Measurements from ENCODE around the gene KIAA2012.

Gene KIAA2012

GRCh38 chr2:202154613-202155012 lies 81.6 kb downstream of the KIAA2012 start:
- no peak for DNase-seq
- H3K27me3 Mint-ChIP-seq: peaks cover 20% of the 10 kb centered on the region
- no peaks in the 10 kb centered on the region for H3K9me3 Mint-ChIP-seq
- H3K4me1 Mint-ChIP-seq (ENCODE audit: low read depth): no peaks in the 10 kb centered on the region
- H3K4me3 Mint-ChIP-seq: no peak overlapping the region
- no peaks in the 10 kb centered on the region for H3K36me3 Mint-ChIP-seq (ENCODE audit: low read depth)
- no peak overlapping the region for H3K27ac Mint-ChIP-seq

- H3K4me1 Mint-ChIP-seq (ENCODE audit: low read depth): peaks cover 13% of the 10 kb centered on the region
- DNase-seq: no peak
- H3K4me3 Mint-ChIP-seq: no peak overlapping the region
- peaks cover 20% of the 10 kb centered on the region for H3K27me3 Mint-ChIP-seq
- H3K36me3 Mint-ChIP-seq (ENCODE audit: low read depth): no peaks in the 10 kb centered on the region
- no peak overlapping the region for H3K27ac Mint-ChIP-seq
- H3K9me3 Mint-ChIP-seq: no peaks in the 10 kb centered on the region
These were observed 84.3 kb downstream of the KIAA2012 start for GRCh38 chr2:202157211-202157990.

DNA sequence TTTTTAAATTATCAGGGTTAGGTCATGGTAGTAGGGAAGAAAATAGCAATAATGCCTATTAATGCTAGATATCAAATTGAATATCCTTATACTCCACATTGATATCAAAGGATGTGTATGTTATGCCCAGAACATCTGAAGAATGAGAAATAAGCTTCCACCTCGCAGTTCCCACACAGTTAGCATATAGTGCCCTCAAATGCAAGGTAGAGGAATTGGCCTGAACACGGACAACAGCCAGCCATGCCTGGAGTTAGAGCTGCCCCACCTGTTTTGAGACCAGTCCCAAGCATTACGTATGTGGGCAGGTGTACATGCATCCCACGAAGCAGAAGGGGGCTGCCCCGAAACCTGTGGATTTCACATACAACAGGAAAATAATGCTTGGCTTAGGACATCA lies 85.7 kb downstream of the KIAA2012 start:
- H3K36me3 Mint-ChIP-seq (ENCODE audit: low read depth): no peaks in the 10 kb centered on the region
- no peaks in the 10 kb centered on the region for H3K9me3 Mint-ChIP-seq
- no peak for DNase-seq
- H3K27ac Mint-ChIP-seq: no peak overlapping the region
- H3K4me1 Mint-ChIP-seq (ENCODE audit: low read depth): peaks cover 13% of the 10 kb centered on the region
- H3K4me3 Mint-ChIP-seq: no peak overlapping the region
- H3K27me3 Mint-ChIP-seq: peaks cover 17% of the 10 kb centered on the region

- Mint-ChIP-seq H3K4me1 (ENCODE audit: low read depth) (peaks cover 13% of the 10 kb centered on the region), H3K4me3 (no peak overlapping the region), H3K27ac (no peak overlapping the region), H3K9me3 (no peaks in the 10 kb centered on the region), H3K36me3 (ENCODE audit: low read depth) (no peaks in the 10 kb centered on the region), H3K27me3 (peaks cover 11% of the 10 kb centered on the region)
- DNase-seq: no peak
These were observed 88.2 kb downstream of the KIAA2012 start for GRCh38 chr2:202161151-202161835.

DNA sequence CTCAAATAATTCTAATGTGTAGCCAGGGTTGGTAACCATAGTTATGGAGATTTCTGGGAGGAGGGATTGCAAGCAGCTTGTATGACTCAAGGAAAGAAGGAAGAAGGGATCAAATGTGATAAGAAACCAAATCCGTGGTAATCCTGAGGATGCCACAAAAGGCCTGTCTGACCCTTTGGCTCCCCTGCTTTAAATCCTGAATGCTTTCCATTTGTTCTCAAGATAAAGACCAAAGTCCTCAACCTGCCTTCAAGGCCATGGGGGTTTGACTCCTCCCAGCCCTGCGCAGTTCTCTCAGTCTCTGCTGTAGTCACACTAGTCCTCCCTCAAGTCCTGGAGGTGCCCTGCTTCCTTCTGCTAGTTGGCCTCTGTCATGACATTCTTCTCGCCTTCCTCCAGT lies 91.4 kb downstream of the KIAA2012 start:
- Mint-ChIP-seq H3K9me3 (no peaks in the 10 kb centered on the region), H3K27ac (no peak overlapping the region), H3K36me3 (ENCODE audit: low read depth) (no peaks in the 10 kb centered on the region), H3K4me1 (ENCODE audit: low read depth) (peaks cover 22% of the 10 kb centered on the region), H3K4me3 (no peak overlapping the region), H3K27me3 (peaks cover 2% of the 10 kb centered on the region)
- DNase-seq: no peak

DNA sequence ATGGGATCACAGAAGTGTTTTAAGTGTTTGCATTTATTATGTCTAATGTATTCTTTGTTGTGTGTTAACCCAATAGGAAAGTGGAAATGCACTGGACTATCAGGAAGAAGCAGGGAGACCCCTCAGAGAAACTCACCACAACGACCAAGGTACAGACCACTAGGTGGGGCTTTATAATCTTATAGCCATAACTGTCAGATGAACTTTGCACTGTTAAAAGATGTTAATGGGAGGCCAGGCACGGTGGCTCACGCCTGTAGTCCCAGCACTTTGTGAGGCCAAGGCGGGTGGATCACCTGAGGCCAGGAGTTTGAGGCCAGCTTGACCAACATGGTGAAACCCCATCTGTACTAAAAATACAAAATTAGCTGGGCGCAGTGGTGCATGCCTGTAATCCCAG lies 92.2 kb downstream of the KIAA2012 start:
- no peak overlapping the region for H3K27ac Mint-ChIP-seq
- H3K9me3 Mint-ChIP-seq: no peaks in the 10 kb centered on the region
- H3K27me3 Mint-ChIP-seq: peaks cover 10% of the 10 kb centered on the region
- no peak for DNase-seq
- no peaks in the 10 kb centered on the region for H3K36me3 Mint-ChIP-seq (ENCODE audit: low read depth)
- peaks cover 21% of the 10 kb centered on the region for H3K4me1 Mint-ChIP-seq (ENCODE audit: low read depth)
- no peak overlapping the region for H3K4me3 Mint-ChIP-seq

DNA sequence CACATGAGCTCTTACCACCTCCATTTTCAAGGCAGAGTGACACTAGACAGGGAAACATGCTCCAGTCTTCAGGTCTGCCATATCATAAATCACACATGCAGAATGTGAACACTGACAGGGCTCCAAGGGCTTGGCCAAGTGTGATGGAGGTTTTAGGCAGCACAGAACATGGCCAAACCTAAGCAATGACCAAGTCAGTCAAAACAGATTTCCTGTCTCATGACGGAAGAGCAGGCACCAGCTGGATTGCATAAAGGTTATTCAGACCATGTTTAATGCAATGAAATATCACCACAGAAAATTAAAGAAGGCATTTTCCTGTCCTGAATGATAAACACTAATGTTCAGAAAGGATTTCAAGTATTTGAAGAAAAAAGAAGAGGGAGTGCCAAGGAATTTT lies 92.9 kb downstream of the KIAA2012 start:
- peaks cover 17% of the 10 kb centered on the region for H3K27me3 Mint-ChIP-seq
- H3K4me1 Mint-ChIP-seq (ENCODE audit: low read depth): peaks cover 17% of the 10 kb centered on the region
- no peak for DNase-seq
- H3K36me3 Mint-ChIP-seq (ENCODE audit: low read depth): no peaks in the 10 kb centered on the region
- H3K9me3 Mint-ChIP-seq: no peaks in the 10 kb centered on the region
- H3K27ac Mint-ChIP-seq: peak overlapping the region; percentile 3
- H3K4me3 Mint-ChIP-seq: no peak overlapping the region

DNA sequence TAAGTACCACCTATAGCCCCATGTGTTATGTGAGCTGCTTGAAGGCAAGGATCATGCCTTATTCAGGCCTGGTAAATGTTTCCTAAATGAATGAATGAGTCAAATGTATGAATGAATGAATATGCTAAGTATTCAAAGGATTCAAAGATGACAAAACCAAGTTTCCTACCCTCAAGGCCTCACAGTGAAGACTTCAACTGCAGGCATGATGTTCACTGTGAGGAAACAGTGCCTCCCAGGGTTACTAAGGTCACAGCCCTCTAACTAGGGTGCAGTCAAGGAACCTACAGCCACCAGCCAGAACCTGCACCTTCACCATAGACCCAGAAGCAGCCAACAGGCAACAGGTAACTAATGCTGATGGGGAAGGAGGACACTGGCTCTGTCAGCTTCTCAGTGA lies 96.1 kb downstream of the KIAA2012 start:
- H3K27me3 Mint-ChIP-seq: peaks cover 19% of the 10 kb centered on the region
- no peak overlapping the region for H3K27ac Mint-ChIP-seq
- H3K4me3 Mint-ChIP-seq: no peak overlapping the region
- H3K36me3 Mint-ChIP-seq (ENCODE audit: low read depth): no peaks in the 10 kb centered on the region
- peaks cover 28% of the 10 kb centered on the region for H3K4me1 Mint-ChIP-seq (ENCODE audit: low read depth)
- DNase-seq: no peak
- H3K9me3 Mint-ChIP-seq: no peaks in the 10 kb centered on the region

DNA sequence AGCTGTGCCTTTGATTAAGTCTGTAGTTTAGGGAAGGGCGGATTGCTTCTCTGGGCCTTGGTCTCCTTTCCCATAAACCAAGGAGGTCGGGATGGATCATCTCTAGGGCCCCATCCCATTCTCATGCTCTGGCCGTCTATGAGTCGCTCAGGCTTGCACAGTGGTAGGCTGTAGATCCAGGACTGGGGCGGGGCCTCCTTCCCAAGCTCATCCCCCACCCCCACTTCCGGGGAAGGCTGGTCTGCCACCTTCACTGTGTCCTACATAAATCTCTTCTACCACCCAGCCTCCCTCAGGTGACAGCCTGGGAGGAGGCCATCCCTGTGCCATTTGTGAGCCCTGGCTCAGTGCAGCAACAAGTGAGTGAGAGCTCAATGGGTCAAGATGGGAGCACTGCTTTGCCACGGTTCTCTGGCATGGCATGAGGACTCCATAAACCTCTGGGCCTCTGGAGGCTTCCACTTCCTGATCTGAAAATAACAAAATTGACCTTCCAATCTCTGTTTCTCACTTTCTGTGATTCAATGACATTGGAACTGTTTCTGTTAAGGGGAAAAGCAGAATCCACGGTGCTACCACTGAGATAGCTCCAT lies 96.9 kb downstream of the KIAA2012 start:
- Mint-ChIP-seq H3K27ac (no peak overlapping the region), H3K27me3 (peaks cover 19% of the 10 kb centered on the region), H3K4me3 (no peak overlapping the region), H3K36me3 (ENCODE audit: low read depth) (no peaks in the 10 kb centered on the region), H3K9me3 (no peaks in the 10 kb centered on the region), H3K4me1 (ENCODE audit: low read depth) (peaks cover 28% of the 10 kb centered on the region)
- DNase-seq: no peak

DNA sequence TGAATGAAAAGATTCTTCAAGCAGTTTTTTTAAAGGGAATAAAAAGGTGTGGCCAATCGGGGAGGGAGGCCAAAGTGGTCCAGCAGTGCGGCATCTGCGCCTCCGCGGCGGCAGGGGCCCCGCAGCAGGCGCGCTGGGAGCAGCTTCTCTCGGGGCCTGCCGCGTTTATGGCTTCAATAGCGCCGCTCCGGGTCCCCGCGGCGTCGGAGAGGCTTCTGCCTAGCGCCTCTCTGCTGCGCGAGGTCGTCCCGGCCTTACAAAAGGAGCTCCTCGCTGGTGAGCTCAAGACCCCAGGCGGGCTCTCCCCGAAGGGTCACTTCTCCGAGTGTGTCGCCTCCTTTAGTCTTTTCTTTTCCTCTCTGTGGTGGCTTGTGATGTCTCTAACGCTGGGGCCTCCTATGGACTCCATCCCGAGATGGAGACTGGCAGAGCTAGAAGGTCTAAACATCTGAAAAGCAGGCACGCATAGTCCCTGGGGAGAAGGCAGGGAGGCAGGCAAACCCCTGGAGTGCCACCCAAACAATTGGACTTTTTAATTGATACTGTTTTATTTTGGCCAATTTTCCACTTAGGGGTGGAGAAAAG lies 98.3 kb downstream of the KIAA2012 start:
- peaks cover 19% of the 10 kb centered on the region for H3K27me3 Mint-ChIP-seq
- no peaks in the 10 kb centered on the region for H3K36me3 Mint-ChIP-seq (ENCODE audit: low read depth)
- peak; percentile 37 for DNase-seq
- H3K27ac Mint-ChIP-seq: no peak overlapping the region
- peaks cover 28% of the 10 kb centered on the region for H3K4me1 Mint-ChIP-seq (ENCODE audit: low read depth)
- no peak overlapping the region for H3K4me3 Mint-ChIP-seq
- no peaks in the 10 kb centered on the region for H3K9me3 Mint-ChIP-seq

DNA sequence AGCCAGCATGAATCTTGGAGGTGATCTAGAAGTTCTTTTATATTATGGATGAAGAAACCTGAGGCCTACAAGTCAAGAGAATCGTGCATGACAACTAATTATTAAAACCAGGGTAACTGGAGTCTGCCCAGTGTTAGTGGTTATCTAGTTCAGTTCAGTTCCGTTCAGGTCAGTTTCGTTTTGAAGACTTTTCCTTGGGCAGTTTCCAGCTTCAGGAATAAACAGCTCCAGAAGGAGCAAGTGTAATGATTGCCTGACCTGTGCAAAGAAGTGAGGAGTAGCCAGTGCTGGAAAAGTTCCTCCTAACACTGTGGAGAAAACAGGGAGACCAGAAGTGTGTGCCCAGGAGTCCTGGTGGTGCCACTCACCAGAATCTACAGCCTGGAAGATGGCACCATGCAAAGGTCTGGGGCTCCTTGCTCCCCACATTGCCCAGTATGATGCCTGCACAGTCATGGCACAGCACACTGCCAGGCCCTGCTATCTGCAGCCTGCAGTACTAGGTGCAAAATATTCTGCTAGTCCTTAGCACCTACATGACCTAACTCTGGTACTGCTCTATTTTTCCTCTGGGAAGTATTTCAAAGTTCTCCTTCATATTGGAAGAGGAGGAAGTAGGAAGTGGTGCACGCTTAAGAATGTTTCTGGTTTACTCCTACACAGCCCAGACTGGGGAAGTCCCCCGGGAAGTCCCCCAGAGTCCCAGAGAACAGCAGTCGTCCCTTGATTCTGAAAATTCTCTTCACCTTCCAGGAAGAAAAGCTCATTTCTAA lies 99.6 kb downstream of the KIAA2012 start:
- Mint-ChIP-seq H3K4me3 (peak overlapping the region; percentile 50), H3K36me3 (ENCODE audit: low read depth) (no peaks in the 10 kb centered on the region), H3K9me3 (no peaks in the 10 kb centered on the region), H3K27me3 (peaks cover 19% of the 10 kb centered on the region), H3K27ac (peak overlapping the region; percentile 87), H3K4me1 (ENCODE audit: low read depth) (peaks cover 28% of the 10 kb centered on the region)
- peak; percentile 52 for DNase-seq

DNA sequence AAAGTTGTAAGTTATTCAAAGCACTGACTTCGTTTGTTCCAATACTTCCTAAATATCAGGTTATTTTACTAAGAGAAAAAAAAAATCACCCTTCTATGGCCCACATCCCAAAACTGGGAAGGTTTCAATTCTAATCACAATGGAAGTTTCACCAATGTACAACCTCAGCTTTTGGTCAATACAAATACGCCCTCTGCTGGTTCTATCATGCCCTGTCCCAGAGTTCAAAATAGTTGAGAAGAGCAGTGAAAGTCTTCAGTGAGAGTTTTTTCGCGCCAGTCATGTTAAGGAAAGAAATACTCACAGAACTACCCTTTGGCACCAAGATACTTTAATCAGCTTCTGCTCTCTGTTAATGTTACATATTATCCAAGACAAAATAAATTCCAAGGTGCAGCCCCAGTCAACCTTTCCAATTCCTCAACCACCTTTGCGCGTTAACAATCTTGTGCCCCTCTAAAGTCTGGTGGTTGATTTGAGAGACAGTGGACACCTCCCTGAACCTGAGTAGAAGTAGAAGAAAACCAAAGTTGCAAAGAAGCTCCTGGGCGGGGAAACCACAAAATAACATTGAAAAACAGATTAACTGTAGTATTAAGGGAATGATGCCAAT lies 105.4 kb downstream of the KIAA2012 start:
- H3K4me3 Mint-ChIP-seq: no peak overlapping the region
- no peak for DNase-seq
- H3K27me3 Mint-ChIP-seq: peaks cover 4% of the 10 kb centered on the region
- H3K36me3 Mint-ChIP-seq (ENCODE audit: low read depth): no peaks in the 10 kb centered on the region
- H3K27ac Mint-ChIP-seq: no peak overlapping the region
- no peaks in the 10 kb centered on the region for H3K4me1 Mint-ChIP-seq (ENCODE audit: low read depth)
- H3K9me3 Mint-ChIP-seq: no peaks in the 10 kb centered on the region

DNA sequence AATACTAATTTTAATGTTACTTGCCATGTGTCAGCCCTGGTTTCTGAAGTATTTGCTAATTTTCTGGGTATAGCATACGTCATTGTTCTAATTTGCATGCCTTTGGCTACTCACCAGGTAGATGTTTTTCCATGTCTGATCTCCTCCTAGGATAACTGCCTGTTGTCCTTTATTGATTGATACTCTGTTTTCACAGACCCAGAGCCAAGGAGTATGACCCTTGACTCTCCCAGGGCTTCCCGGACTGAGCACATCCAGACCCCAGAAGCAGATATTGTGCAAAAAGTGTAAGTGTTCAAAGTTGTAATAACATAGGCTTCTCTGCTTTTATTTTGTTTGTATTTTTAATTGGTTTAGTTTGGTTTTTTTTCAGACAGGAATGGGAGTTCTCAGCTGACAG lies 111.5 kb downstream of the KIAA2012 start:
- Mint-ChIP-seq H3K4me3 (no peak overlapping the region), H3K27ac (no peak overlapping the region), H3K27me3 (peaks cover 16% of the 10 kb centered on the region), H3K4me1 (ENCODE audit: low read depth) (no peaks in the 10 kb centered on the region), H3K9me3 (no peaks in the 10 kb centered on the region), H3K36me3 (ENCODE audit: low read depth) (no peaks in the 10 kb centered on the region)
- DNase-seq: no peak

- H3K27ac Mint-ChIP-seq: no peak overlapping the region
- H3K36me3 Mint-ChIP-seq (ENCODE audit: low read depth): no peaks in the 10 kb centered on the region
- no peaks in the 10 kb centered on the region for H3K9me3 Mint-ChIP-seq
- no peak for DNase-seq
- peaks cover 16% of the 10 kb centered on the region for H3K27me3 Mint-ChIP-seq
- no peak overlapping the region for H3K4me3 Mint-ChIP-seq
- no peaks in the 10 kb centered on the region for H3K4me1 Mint-ChIP-seq (ENCODE audit: low read depth)
These were observed 112.1 kb downstream of the KIAA2012 start for GRCh38 chr2:202185156-202185555.

All from activated T-cell treated with anti-CD3 and anti-CD28 coated beads, Interleukin-2, amount 50 U/mL, for 24 hours (primary cell).